H1 (cell line): ENCODE data around the gene ZNF526. TPM values are rescaled to one million over a fixed set of nuclear protein-coding genes. Genes with fewer than 3 reads are reported as not detected.

Experiments used
- CTCF ChIA-PET: fragments of 300-600 bp; sonication (Branson Sonifier 250); formaldehyde crosslinking; loops from one replicate; lab custom pipeline; 2021; ENCODE audit not compliant: partially characterized antibody; lab: Charles Lee
- POLR2A ChIA-PET: fragments of 300-600 bp; sonication (Branson Sonifier 250); formaldehyde crosslinking; loops from one replicate; lab custom pipeline; 2021; ENCODE audit warnings: inconsistent platforms; ENCODE audit not compliant: partially characterized antibody; lab: Charles Lee
- DNase-seq, 2 experiments: peaks; one replicate each; pipeline versions ENCODE4 v3.0.0 to v3.0.0-alpha.2; 2010 to 2022; ENCODE audit warnings: low spot score in 2 of 2, low read depth in 1 of 2, mixed read lengths in 1 of 2
- FAIRE-seq: peaks from 2 replicates; lab custom pipeline; 2011; peaks lifted over from hg19 to GRCh38; lab: Jason Lieb, UNC
- H2AFZ ChIP-seq: 2 replicates; pipeline ENCODE4 v1.8.1; 2012; ENCODE audit warnings: low read length, inconsistent platforms
- H2AK5ac ChIP-seq: 2 replicates; pipeline ENCODE4 v1.6.1; 2013; ENCODE audit warnings: low read depth, low read length
- H2BK120ac ChIP-seq: replicated peaks from 2 replicates; pipeline ENCODE3; 2013; ENCODE audit warnings: low read depth, low read length, inconsistent platforms
- H2BK12ac ChIP-seq: 2 replicates; pipeline ENCODE4 v1.6.1; 2013; ENCODE audit warnings: low read depth, low read length
- H2BK15ac ChIP-seq: 2 replicates; pipeline ENCODE4 v1.6.1; 2013; ENCODE audit warnings: low read length
- H2BK20ac ChIP-seq: 2 replicates; pipeline ENCODE4 v1.6.1; 2013; ENCODE audit warnings: low read length
- H2BK5ac ChIP-seq: 2 replicates; pipeline ENCODE4 v1.6.1; 2013; ENCODE audit warnings: low read depth, low read length
- H3K14ac ChIP-seq: 2 replicates; pipeline ENCODE4 v1.6.1; 2013; ENCODE audit warnings: inconsistent platforms; ENCODE audit not compliant: insufficient read length
- H3K18ac ChIP-seq: 2 replicates; pipeline ENCODE4 v1.6.1; 2013; ENCODE audit warnings: low read length; ENCODE audit errors: extremely low read depth
- H3K23ac ChIP-seq: 2 replicates; pipeline ENCODE4 v1.6.1; 2013; ENCODE audit warnings: inconsistent platforms; ENCODE audit not compliant: insufficient read length
- H3K23me2 ChIP-seq: 2 replicates; pipeline ENCODE4 v1.6.1; 2013; ENCODE audit warnings: low read depth, low read length
- H3K27ac ChIP-seq: 2 replicates; pipeline ENCODE4 v1.6.1; 2011; ENCODE audit warnings: low read depth, low read length, inconsistent platforms
- H3K27me3 ChIP-seq, 4 experiments: replicated peaks in 1 of 4; 1 replicate in 1 of 4; 2 replicates in 3 of 4; pipeline versions ENCODE4 v1.6.1 to v1.8.1; 2011 to 2013; ENCODE audit warnings: low read length in 3 of 4, mild to moderate bottlenecking in 3 of 4, inconsistent platforms in 2 of 4, mixed read lengths in 2 of 4, moderate library complexity in 1 of 4; ENCODE audit not compliant: control insufficient read depth in 3 of 4, insufficient read depth in 3 of 4; ENCODE audit errors: extremely low read depth in 1 of 4
- H3K36me3 ChIP-seq, 4 experiments: 2 replicates each; pipeline versions ENCODE4 v1.6.1 to v1.8.1; 2011 to 2013; ENCODE audit warnings: mild to moderate bottlenecking in 4 of 4, low read length in 3 of 4, moderate library complexity in 2 of 4, control low read depth in 1 of 4, inconsistent platforms in 1 of 4; ENCODE audit not compliant: insufficient read depth in 4 of 4, control insufficient read depth in 2 of 4
- H3K4ac ChIP-seq: replicated peaks from 2 replicates; pipeline ENCODE3; 2013; ENCODE audit warnings: low read length, low read depth, mixed read lengths, inconsistent platforms; ENCODE audit not compliant: insufficient read length
- H3K4me1 ChIP-seq, 4 experiments: replicated peaks in 1 of 4; 1 replicate in 1 of 4; 2 replicates in 3 of 4; pipeline versions ENCODE4 v1.6.1 to v1.8.1; 2011 to 2013; ENCODE audit warnings: low read length in 3 of 4, inconsistent platforms in 2 of 4, mixed read lengths in 1 of 4; ENCODE audit not compliant: insufficient read depth in 4 of 4, control insufficient read depth in 3 of 4
- H3K4me2 ChIP-seq, 2 experiments: 2 replicates each; pipeline versions ENCODE4 v1.6.1 to v1.8.1; 2011 to 2013; ENCODE audit warnings: low read depth in 2 of 2, low read length in 2 of 2, control low read depth in 1 of 2, inconsistent platforms in 1 of 2, mild to moderate bottlenecking in 1 of 2; ENCODE audit not compliant: insufficient read depth in 1 of 2
- H3K4me3 ChIP-seq, 4 experiments: fragments of 200-600, 300-600 bp in 1 of 4; sonication (generic), shearing (Covaris generic), sonication (Bioruptor Twin) in 1 of 4; 2 replicates each; pipeline versions ENCODE4 v1.5.1 to v1.8.1; 2011 to 2016; ENCODE audit warnings: low read length in 4 of 4, low read depth in 3 of 4, control low read depth in 2 of 4, inconsistent platforms in 2 of 4, mild to moderate bottlenecking in 2 of 4, mixed read lengths in 1 of 4, moderate library complexity in 1 of 4; ENCODE audit not compliant: insufficient read depth in 2 of 4; ENCODE audit errors: extremely low read depth in 1 of 4
- H3K56ac ChIP-seq: replicated peaks from 2 replicates; pipeline ENCODE3; 2013; ENCODE audit warnings: low read depth, mild to moderate bottlenecking, mixed read lengths, low read length, inconsistent platforms; ENCODE audit not compliant: insufficient read length
- H3K79me1 ChIP-seq: 2 replicates; pipeline ENCODE4 v1.6.1; 2013; ENCODE audit warnings: low read depth, low read length, control low read depth
- H3K79me2 ChIP-seq, 2 experiments: 2 replicates each; pipeline versions ENCODE4 v1.6.1 to v1.8.1; 2012 to 2013; ENCODE audit warnings: low read length in 2 of 2, mild to moderate bottlenecking in 2 of 2, inconsistent platforms in 1 of 2; ENCODE audit not compliant: insufficient read depth in 2 of 2, control insufficient read depth in 1 of 2
- H3K9ac ChIP-seq, 4 experiments: replicated peaks in 1 of 4; 1 replicate in 1 of 4; 2 replicates in 3 of 4; pipeline versions ENCODE4 v1.6.1 to v1.8.1; 2011 to 2013; ENCODE audit warnings: low read depth in 3 of 4, low read length in 3 of 4, control low read depth in 2 of 4, mild to moderate bottlenecking in 2 of 4, moderate library complexity in 2 of 4, inconsistent platforms in 1 of 4; ENCODE audit errors: extremely low read depth in 1 of 4
- H3K9me3 ChIP-seq, 2 experiments: 2 replicates each; pipeline versions ENCODE4 v1.6.1 to v1.8.1; 2012 to 2013; ENCODE audit warnings: mild to moderate bottlenecking in 2 of 2, moderate library complexity in 2 of 2, control low read depth in 1 of 2, inconsistent platforms in 1 of 2, low read depth in 1 of 2, low read length in 1 of 2, mixed read lengths in 1 of 2; ENCODE audit not compliant: insufficient read depth in 2 of 2
- H4K20me1 ChIP-seq, 2 experiments: replicated peaks in 1 of 2; 2 replicates each; pipeline versions ENCODE3 to v1.8.1; 2011 to 2013; ENCODE audit warnings: inconsistent platforms in 2 of 2, low read length in 2 of 2, mild to moderate bottlenecking in 1 of 2; ENCODE audit not compliant: insufficient read depth in 2 of 2, control insufficient read depth in 1 of 2
- H4K5ac ChIP-seq: 2 replicates; pipeline ENCODE4 v1.6.1; 2013; ENCODE audit warnings: low read length, low read depth, mixed read lengths, inconsistent platforms; ENCODE audit not compliant: insufficient read length
- H4K8ac ChIP-seq: 2 replicates; pipeline ENCODE4 v1.8.0; 2013; ENCODE audit warnings: mild to moderate bottlenecking, moderate library complexity, low read length, inconsistent platforms; ENCODE audit not compliant: insufficient read depth; ENCODE audit errors: extremely low read depth
- H4K91ac ChIP-seq: replicated peaks from 2 replicates; pipeline ENCODE3; 2013; ENCODE audit warnings: low read length, mixed read lengths, inconsistent platforms; ENCODE audit not compliant: insufficient read length
- WGBS, 2 experiments: shearing (Covaris generic) in 1 of 2; methylation state at CpG; one replicate each; pipeline versions ENCODE4 v1.1.6 to v1.1.7; 2013 to 2015; ENCODE audit warnings: low lambda C conversion rate in 2 of 2, mixed read lengths in 2 of 2, inconsistent platforms in 1 of 2, low coverage in 1 of 2, missing lambda C conversion rate in 1 of 2; ENCODE audit not compliant: insufficient replicate concordance in 2 of 2, insufficient coverage in 1 of 2, insufficient read length in 1 of 2; ENCODE audit errors: extremely low coverage in 1 of 2, missing lambda C conversion rate in 1 of 2; 5-methylcytosine and 5-hydroxymethylcytosine counted together
- polyA plus RNA-seq, 7 experiments: library from polyadenylated mRNA; depleted of rRNA in 3 of 7; stranded (reverse) in 5 of 7; unstranded in 2 of 7; fragments of >200 nt in 5 of 7; fragments of 200-250 nt in 2 of 7; gene quantifications; 1 replicate in 5 of 7; 2 replicates in 1 of 7; 4 replicates in 1 of 7; pipeline versions ENCODE4 v1.2.1 to v1.2.3, GENCODE V29; 2011 to 2013; ENCODE audit warnings: missing spikeins in 2 of 7, mixed read lengths in 2 of 7
- total RNA-seq: library from RNA; stranded (reverse); fragmentation: NEBNext Ultra II Directional; extraction: Animal tissue kit (Norgen Biotek cat#: 25700); gene quantifications from 2 replicates; pipeline ENCODE4 v1.2.1, GENCODE V29; 2021

ZNF526 gene
- total and polyA plus RNA-seq, 2 of the 8 experiments (the other 6 are each of a cell fraction or from before 2014, with no cell fraction given): 8.4 to 14.1 TPM

GRCh38 chr19:42201489-42202289 lies 18.4 kb upstream of the ZNF526 start:
- H3K9ac ChIP-seq: no peak overlapping the region
- peaks cover 4 to 56% (median 17%) of the 10 kb centered on the region in 4 experiments; a peak in 6 of 8 replicates for H3K36me3 ChIP-seq
- no peak overlapping the region for H2BK20ac ChIP-seq
- no peak overlapping the region for H4K5ac ChIP-seq
- no peak for FAIRE-seq
- no peaks in the 10 kb centered on the region for H3K9me3 ChIP-seq
- no peak for DNase-seq
- H3K79me1 ChIP-seq: peaks cover 13% of the 10 kb centered on the region
- H3K4me1 ChIP-seq: peaks cover 0 to 30% (median 11%) of the 10 kb centered on the region in 4 experiments; a peak in 6 of 7 replicates
- H4K91ac ChIP-seq: no peak overlapping the region
- H3K14ac ChIP-seq: no peak overlapping the region
- H2BK120ac ChIP-seq: no peak overlapping the region
- H2BK12ac ChIP-seq: no peak overlapping the region
- H3K27me3 ChIP-seq: no peaks in the 10 kb centered on the region
- H3K23ac ChIP-seq: no peak overlapping the region
- H3K56ac ChIP-seq: no peak overlapping the region
- CTCF ChIA-PET: interaction anchor here (0.6 to 1.6 kb wide), 4 partner anchors 10 to 92 kb away, joined by 3 to 5 read pairs (median 4); no protein-coding TSS in a partner anchor
- POLR2A ChIA-PET: interaction anchor here (1.1 kb wide), 1 partner anchor 34 kb away, joined by 3 read pairs; no protein-coding TSS in a partner anchor
- 88% methylated on average over 6 of the region's 6 CpGs; no CpG with 5 or more reads in 1 of the 2 experiments for WGBS, 2 experiments
- no peak overlapping the region for H3K4me3 ChIP-seq
- no peak overlapping the region for H2AK5ac ChIP-seq
- no peak overlapping the region for H2BK15ac ChIP-seq
- H3K27ac ChIP-seq: no peak overlapping the region
- no peak overlapping the region; the same call in 1 of the 2 replicates for H4K8ac ChIP-seq
- H3K18ac ChIP-seq: no peak overlapping the region
- H4K20me1 ChIP-seq: peaks cover 8 to 34% of the 10 kb centered on the region in 2 experiments
- no peaks in the 10 kb centered on the region for H3K23me2 ChIP-seq
- no peak overlapping the region for H3K4ac ChIP-seq
- peaks cover 0 to 38% of the 10 kb centered on the region in 2 experiments; a peak in 1 of 4 replicates for H3K79me2 ChIP-seq
- no peak overlapping the region for H2BK5ac ChIP-seq
- no peak overlapping the region for H3K4me2 ChIP-seq
- no peak overlapping the region for H2AFZ ChIP-seq
